HG03342 (cell line): ENCODE results near the gene NEUROD4.
"Not testable (repeated sequence)": the region's sequence is repeated elsewhere in the genome, so short reads cannot be mapped to it uniquely, and the experiment has no call there.

Source experiments
- ATAC-seq: cut with Tn5 transposase; IDR thresholded peaks from one replicate; pipeline ENCODE4 v1.9.1; 2021; ENCODE audit warnings: mild to moderate bottlenecking, moderate library complexity; ENCODE audit not compliant: unreplicated experiment

Gene NEUROD4

DNA sequence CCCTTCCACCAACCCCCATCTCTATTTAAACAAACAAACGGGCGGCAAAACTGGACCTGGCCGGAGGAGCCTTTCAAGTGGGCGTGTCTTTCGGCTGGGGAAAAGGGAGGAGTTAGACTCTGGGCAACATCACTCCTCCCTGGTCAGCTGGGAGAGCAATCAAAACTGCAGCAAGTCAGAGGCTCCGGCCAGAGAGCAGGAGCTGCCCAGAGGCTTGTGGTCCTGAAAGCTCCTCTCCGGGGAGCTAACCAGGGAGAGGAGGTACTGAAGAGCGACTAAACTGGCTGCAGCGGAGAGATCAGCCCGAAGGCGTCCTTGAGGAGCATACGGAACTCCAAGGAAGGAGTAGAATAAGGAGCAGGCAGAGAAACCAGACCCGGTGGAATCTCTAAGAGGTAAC, at the start of gene NEUROD4:
Gene NEUROD4 (plus strand): TSS at position 191 of the 400 bp plus-strand sequence. CDS start 6,466 bp downstream, outside the sequence.
- ATAC-seq = no peak

- ATAC-seq = no peak
Measured at GRCh38 chr12:54970741-54971140, 49.0 kb upstream of the NEUROD4 start.

DNA sequence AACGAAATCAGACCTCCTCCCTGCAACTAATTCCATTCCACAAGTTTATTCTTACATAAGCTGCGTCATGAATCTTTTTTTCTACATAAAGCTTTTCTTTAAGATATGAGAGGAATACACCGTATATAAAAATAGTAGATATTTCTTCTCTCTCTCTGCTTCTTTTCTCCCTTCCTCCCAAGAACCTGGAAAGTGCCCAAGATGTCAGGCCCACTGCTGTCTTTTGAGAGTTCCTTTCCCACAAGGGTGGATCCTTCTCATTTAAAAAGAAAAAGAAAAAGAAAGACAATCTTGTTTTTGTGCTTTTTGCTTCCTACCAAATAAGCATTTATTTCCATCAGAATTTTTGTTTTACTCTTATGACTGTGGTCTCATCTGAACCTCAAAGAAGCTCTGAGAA, 46.2 kb upstream of the NEUROD4 start:
- no peak for ATAC-seq

DNA sequence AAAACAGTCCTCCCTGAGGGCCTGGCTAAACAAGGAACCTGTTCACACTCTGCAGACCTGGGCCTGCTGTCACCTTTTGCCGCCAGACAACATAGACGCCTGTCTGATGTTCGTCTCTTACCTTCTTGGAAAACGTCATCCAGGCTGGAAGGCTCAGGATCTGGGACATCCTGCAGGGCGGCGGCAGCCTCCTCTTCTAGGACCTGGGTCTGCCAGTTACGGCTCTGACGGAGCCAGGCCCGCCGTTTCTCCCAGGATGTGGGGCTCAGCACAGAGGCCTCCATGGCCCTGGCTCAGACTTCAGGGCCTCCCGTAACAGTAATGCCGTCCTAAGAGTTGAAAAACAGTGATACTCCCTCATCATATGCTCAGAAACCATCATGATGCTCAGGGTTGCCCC, 45.5 kb upstream of the NEUROD4 start:
- no peak for ATAC-seq

- no peak for ATAC-seq
Measured at GRCh38 chr12:54975272-54975671, 44.5 kb upstream of the NEUROD4 start.

GRCh38 chr12:54975875-54976274, 43.9 kb upstream of the NEUROD4 start:
- ATAC-seq = no peak

DNA sequence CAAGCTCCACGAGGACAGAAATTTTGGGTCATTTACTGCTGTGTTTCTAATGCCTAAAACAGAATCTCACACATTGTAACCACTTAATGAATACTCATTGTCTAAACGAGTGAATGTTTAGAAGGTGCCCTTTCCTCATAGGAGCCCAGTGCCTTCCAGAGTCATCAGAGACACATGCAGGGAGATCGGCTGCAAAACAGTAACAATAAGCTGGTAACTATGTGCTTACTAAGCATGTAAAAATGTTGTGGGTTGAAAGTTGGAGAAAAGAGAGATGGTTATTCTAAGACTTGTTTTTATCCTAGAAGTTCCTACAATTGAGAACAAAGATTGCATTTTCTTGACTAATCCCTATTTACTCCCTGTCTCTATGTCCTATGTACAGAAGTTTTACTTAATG, 42.6 kb upstream of the NEUROD4 start:
- no peak for ATAC-seq

DNA sequence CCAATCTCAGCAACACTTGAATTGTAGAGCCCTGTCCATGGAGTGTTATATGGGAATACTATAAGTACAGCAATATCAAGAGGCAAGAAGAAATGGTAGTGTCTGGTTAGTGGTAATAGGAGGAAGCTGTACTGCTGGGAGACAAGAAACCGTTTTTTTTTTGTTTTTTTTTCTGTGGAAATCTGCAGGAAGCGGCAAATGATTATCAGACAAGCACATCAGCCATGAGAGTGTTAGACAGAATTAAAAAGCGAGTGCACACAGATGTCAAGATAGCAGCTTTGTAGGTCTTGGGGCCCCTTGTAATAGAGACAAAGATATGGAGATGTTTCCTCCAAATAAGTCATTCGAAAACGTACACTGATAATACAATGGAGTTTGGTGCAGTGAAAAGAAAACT, 41.9 kb upstream of the NEUROD4 start:
- no peak for ATAC-seq

- no peak for ATAC-seq
Measured at GRCh38 chr12:54980341-54980740, 39.4 kb upstream of the NEUROD4 start.

- no peak for ATAC-seq
Measured at GRCh38 chr12:54981796-54982195, 38.0 kb upstream of the NEUROD4 start.

DNA sequence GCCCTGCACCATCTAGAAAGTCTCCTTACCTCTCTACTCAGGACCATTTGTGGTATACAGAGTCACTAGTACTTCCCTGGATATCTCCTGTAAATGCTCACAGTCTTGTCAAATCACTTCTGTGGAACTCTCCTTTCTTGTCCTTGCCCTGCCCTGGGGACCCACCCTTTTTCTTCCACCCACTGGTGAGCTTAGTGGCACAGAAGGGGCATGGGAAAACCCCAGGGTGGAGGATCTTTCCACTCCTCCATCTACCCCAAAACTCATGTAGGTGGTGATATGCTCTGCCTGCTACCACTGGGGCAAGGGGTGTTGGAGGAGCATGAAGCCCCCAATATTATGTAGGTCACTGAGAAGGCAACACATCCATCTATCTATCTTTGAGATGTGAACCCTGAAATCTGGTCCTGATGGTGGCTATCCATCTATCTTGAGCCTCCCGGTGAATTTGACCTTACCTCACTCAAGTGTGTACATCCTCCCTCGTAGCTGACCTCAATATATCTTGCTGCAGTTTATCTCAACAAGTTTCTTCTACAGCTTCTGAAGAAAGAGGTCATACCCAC, 36.2 kb upstream of the NEUROD4 start:
- ATAC-seq = no peak

GRCh38 chr12:54984658-54985376, 35.0 kb upstream of the NEUROD4 start, which contains the start of gene TESPA1:
Gene TESPA1 (minus strand): TSS chr12:54984762. CDS start chr12:54974562, 10,200 bp downstream.
- peak; percentile 94 for ATAC-seq

DNA sequence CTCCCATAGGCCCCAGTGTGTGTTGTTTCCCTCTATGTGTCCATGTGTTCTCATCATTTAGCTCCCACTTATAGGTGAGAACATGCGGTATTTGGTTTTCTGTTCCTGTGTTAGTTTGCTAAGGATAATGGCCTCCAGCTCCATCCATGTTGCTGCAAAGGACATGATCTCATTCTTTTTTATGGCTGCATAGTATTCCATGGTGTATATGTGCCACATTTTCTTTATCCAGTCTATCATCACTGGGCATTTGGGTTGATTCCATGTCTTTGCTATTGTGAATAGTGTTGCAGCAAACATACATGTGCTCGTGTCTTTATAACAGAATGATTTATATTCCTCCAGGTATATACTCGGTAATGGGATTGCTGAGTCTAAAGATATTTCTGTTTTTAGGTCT, 33.0 kb upstream of the NEUROD4 start:
- ATAC-seq = not testable (repeated sequence)

- ATAC-seq = no peak
Measured at GRCh38 chr12:54987611-54988231, 32.1 kb upstream of the NEUROD4 start.

GRCh38 chr12:54988402-54989054, 31.2 kb upstream of the NEUROD4 start:
- ATAC-seq = peak; percentile 23

DNA sequence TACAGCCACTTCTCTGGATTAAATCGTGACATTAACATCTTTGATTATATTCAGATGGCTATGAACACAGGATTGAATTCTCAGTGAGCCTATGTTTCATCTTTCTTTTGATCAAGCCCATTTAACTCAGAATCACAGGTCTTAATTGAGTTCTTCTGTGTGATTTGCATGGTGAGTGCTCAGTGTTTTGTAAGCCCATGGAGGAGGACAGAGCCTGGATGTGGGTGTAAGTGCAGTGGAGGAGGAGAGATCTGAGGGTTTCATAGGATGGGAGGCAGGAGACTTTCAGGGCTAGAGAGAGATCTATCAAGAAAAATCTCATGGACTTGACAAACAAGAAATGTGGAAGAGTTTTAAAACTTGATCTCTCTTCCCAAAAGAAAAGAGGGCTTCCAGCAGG, 29.9 kb upstream of the NEUROD4 start:
- ATAC-seq = no peak

DNA sequence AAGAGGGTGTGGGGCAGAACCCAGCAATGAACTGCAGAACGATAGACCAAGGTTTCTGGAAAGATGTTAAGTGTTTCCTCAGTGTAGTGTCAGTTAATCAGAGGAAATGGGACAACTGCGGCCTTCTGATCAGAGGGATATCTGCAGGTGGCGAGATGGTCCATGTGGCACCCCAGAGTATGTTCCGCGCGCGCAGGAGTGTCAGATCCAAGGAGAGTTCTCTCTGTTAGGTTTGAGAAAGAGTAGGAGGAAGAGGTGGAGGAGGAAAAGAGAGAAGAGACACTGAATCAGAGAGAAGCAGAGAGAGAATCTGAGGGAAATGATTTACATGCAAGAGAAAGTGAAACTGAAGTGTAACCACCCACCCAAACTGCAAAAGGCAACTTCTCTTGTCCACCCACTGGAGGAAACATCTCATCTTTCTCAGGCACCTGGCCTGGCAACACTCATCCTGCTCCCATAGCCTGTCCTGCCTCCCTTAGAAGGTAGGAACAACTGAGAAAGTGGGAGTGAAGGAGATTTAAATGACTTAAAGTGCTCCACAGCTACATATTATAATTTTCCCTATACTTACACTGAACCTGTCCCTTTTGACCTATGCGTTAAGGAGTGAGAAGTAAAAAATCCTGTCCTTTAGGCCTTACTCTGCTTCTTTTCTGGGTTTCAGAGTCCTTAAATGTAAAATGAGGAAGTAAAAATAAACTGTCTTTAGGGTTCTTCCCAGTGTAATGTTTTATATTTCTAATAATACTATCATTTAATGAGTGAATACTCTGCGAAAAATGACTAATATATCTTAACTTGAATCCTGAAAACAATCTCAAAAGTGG, 28.4 kb upstream of the NEUROD4 start:
- ATAC-seq = peak; percentile 62

DNA sequence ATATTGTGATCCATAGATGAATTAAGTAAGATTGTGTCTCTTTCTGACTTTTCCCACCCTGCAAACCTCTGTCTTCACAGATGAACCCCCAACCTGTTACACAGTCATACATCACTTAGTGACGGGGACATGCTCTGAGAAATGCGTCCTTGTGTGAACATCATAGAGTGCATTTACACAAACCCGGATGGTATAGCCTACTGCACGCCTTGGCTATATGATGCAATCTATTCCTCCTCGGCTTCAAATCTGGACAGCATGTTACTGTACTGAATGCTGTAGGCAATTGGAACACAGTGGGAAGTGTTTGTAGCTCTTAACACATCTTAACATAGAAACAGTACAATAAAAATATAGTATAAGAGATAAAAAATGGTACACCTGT, 27.8 kb upstream of the NEUROD4 start:
- ATAC-seq = peak; percentile 53

GRCh38 chr12:54993181-54993835, 26.5 kb upstream of the NEUROD4 start:
- ATAC-seq = peak; percentile 44

GRCh38 chr12:54996205-54996604, 23.6 kb upstream of the NEUROD4 start:
- no peak for ATAC-seq
